22Rv1 (cell line): ENCODE data around the gene TECR.

Experiments used
- CTCF ChIP-seq: fragments of 450-650 bp; IDR thresholded peaks from 2 replicates; pipeline ENCODE4 v1.5.1; 2017; ENCODE audit warnings: mild to moderate bottlenecking
- ZFX ChIP-seq: fragments of 450-650 bp; IDR thresholded peaks from 2 replicates; pipeline ENCODE4 v1.6.1; 2017; ENCODE audit warnings: antibody characterized with exemption, borderline replicate concordance

- no peak for TF ChIP-seq CTCF
- no peak for TF ChIP-seq ZFX
Measured at GRCh38 chr19:14611051-14611450, 81.7 kb downstream of the TECR start.
